HepG2 (cell line): ENCODE data around the gene L1CAM. TPM values are rescaled to one million over a fixed set of nuclear protein-coding genes. Genes with fewer than 3 reads are reported as not detected.

Experiments used
- ATAC-seq: fragments of 200-7000 bp; cut with Tn5 transposase; 3 replicates; pipeline ENCODE4 v1.9.1; 2020; ENCODE audit warnings: mild to moderate bottlenecking, moderate library complexity
- BruUV-seq: library from RNA; stranded (reverse); fragments of 400-500 nt; replicated peaks from 2 replicates; lab custom pipeline; 2021; lab: Mats Ljungman, UMichigan
- CTCF ChIA-PET: fragments of 300-600 bp; formaldehyde crosslinking; extraction: SDS; loops from one replicate; lab custom pipeline; 2021; ENCODE audit warnings: low total read pairs, inconsistent platforms, low intra/inter-chr PET ratio; lab: Yijun Ruan, JAX
- POLR2A ChIA-PET: fragments of 350-600 bp; sonication (Branson Sonifier 250); formaldehyde crosslinking; loops from one replicate; lab custom pipeline; 2020; ENCODE audit warnings: antibody characterized with exemption, inconsistent platforms; lab: Yijun Ruan, JAX
- DNase-seq: peaks from one replicate; pipeline ENCODE4 v3.0.0-alpha.2; 2015; ENCODE audit warnings: low spot score
- FAIRE-seq: peaks from 3 replicates; lab custom pipeline; 2011; peaks lifted over from hg19 to GRCh38; lab: Jason Lieb, UNC
- H2AFZ ChIP-seq: one replicate; pipeline ENCODE4 v1.6.1; 2011; ENCODE audit warnings: low read length, inconsistent platforms
- H3K27ac ChIP-seq: fragments of 300-600 bp; 3 replicates; pipeline ENCODE4 v1.8.0; 2011; ENCODE audit warnings: mixed run types, mild to moderate bottlenecking, mixed read lengths, low read length, inconsistent platforms; ENCODE audit not compliant: insufficient read depth; ENCODE audit errors: extremely low read length
- H3K27me3 ChIP-seq, 2 experiments: fragments of 200-600 bp in 1 of 2; 2 replicates in 1 of 2; 3 replicates in 1 of 2; pipeline versions ENCODE4 v1.6.0 to v1.8.0; 2011; ENCODE audit warnings: low read length in 2 of 2, mild to moderate bottlenecking in 2 of 2, moderate library complexity in 2 of 2, inconsistent platforms in 1 of 2; ENCODE audit not compliant: insufficient read depth in 2 of 2, control insufficient read depth in 1 of 2
- H3K36me3 ChIP-seq, 2 experiments: fragments of 200-600 bp in 1 of 2; replicated peaks in 1 of 2; 2 replicates in 1 of 2; 3 replicates in 1 of 2; pipeline versions ENCODE4 v1.5.1 to v1.8.0; 2011; ENCODE audit warnings: low read length in 2 of 2, inconsistent platforms in 1 of 2; ENCODE audit not compliant: insufficient read depth in 2 of 2, control insufficient read depth in 1 of 2
- H3K4me1 ChIP-seq: 2 replicates; pipeline ENCODE4 v1.5.1; 2012; ENCODE audit warnings: low read length, inconsistent platforms; ENCODE audit not compliant: insufficient read depth
- H3K4me2 ChIP-seq: 2 replicates; pipeline ENCODE4 v1.6.0; 2011; ENCODE audit warnings: low read depth, low read length, inconsistent platforms
- H3K4me3 ChIP-seq, 3 experiments: fragments of 200-600 bp in 1 of 3; sonication (generic), shearing (Covaris generic) in 1 of 3; replicated peaks in 1 of 3; 2 replicates each; pipeline ENCODE4 v1.5.1; 2011 to 2016; ENCODE audit warnings: low read length in 3 of 3, inconsistent platforms in 2 of 3, low read depth in 2 of 3, mild to moderate bottlenecking in 2 of 3, control low read depth in 1 of 3, mixed read lengths in 1 of 3; ENCODE audit not compliant: insufficient read depth in 1 of 3
- H3K79me2 ChIP-seq: one replicate; pipeline ENCODE4 v1.6.1; 2011; ENCODE audit warnings: low read length, inconsistent platforms; ENCODE audit not compliant: insufficient read depth
- H3K9ac ChIP-seq: 2 replicates; pipeline ENCODE4 v1.6.0; 2011; ENCODE audit warnings: mild to moderate bottlenecking, low read depth, low read length, inconsistent platforms; ENCODE audit not compliant: insufficient read depth
- H3K9me3 ChIP-seq: 2 replicates; pipeline ENCODE4 v1.5.1; 2012; ENCODE audit warnings: mild to moderate bottlenecking, low read length
- H4K20me1 ChIP-seq: 2 replicates; pipeline ENCODE4 v1.6.0; 2011; ENCODE audit warnings: inconsistent platforms, mild to moderate bottlenecking, low read length, moderate library complexity; ENCODE audit not compliant: insufficient read depth
- ARHGAP35 ChIP-seq: sonication (generic); formaldehyde crosslinking; IDR thresholded peaks from 2 replicates; pipeline ENCODE4 v1.9.0; 2022; ENCODE audit warnings: mild to moderate bottlenecking, inconsistent platforms, moderate library complexity, missing genetic modification reagents, borderline replicate concordance
- ATM ChIP-seq: fragments of 450-650 bp; IDR thresholded peaks from 2 replicates; pipeline ENCODE4 v1.7.1; 2017; ENCODE audit warnings: mild to moderate bottlenecking, borderline replicate concordance
- CHD2 ChIP-seq: IDR thresholded peaks from 2 replicates; pipeline ENCODE4 v1.6.1; 2011; ENCODE audit warnings: low read depth, low read length, improper control_type of control experiment
- MAF1 ChIP-seq: sonication (generic); formaldehyde crosslinking; IDR thresholded peaks from 2 replicates; pipeline ENCODE4 v1.5.0; 2020; ENCODE audit warnings: missing genetic modification reagents, borderline replicate concordance
- POLR2A ChIP-seq, 2 experiments: IDR thresholded peaks; 2 replicates each; pipeline ENCODE4 v1.6.1; 2011; ENCODE audit warnings: low read depth in 2 of 2, low read length in 2 of 2, mild to moderate bottlenecking in 1 of 2, moderate library complexity in 1 of 2; ENCODE audit not compliant: insufficient read depth in 1 of 2
- RARG ChIP-seq: sonication (generic); formaldehyde crosslinking; IDR thresholded peaks from 2 replicates; pipeline ENCODE4 v1.4.0; 2020; ENCODE audit warnings: low read depth, mild to moderate bottlenecking, missing genetic modification reagents
- SAP130 ChIP-seq: IDR thresholded peaks from 2 replicates; pipeline ENCODE4 v1.6.1; 2016; ENCODE audit warnings: low read depth
- SKI ChIP-seq: fragments of 450-650 bp; IDR thresholded peaks from one replicate; pipeline ENCODE4 v1.6.1; 2018; ENCODE audit warnings: mild to moderate bottlenecking; ENCODE audit not compliant: partially characterized antibody
- SMAD9 ChIP-seq: sonication (generic); formaldehyde crosslinking; IDR thresholded peaks from 2 replicates; pipeline ENCODE4 v1.5.1; 2020; ENCODE audit warnings: mild to moderate bottlenecking, missing genetic modification reagents
- TRIM22 ChIP-seq: fragments of 450-650 bp; IDR thresholded peaks from 2 replicates; pipeline ENCODE4 v1.6.1; 2017
- ZNF256 ChIP-seq: sonication (generic); formaldehyde crosslinking; conservative IDR thresholded peaks from 2 replicates; pipeline ENCODE4 v1.4.0; 2020; ENCODE audit warnings: missing genetic modification reagents
- ZNF510 ChIP-seq: sonication (generic); formaldehyde crosslinking; IDR thresholded peaks from 2 replicates; pipeline ENCODE4 v1.4.0; 2020; ENCODE audit warnings: low read depth, mild to moderate bottlenecking, missing genetic modification reagents
- ZNF567 ChIP-seq: sonication (generic); formaldehyde crosslinking; IDR thresholded peaks from 2 replicates; pipeline ENCODE4 v1.8.1; 2023; ENCODE audit warnings: mild to moderate bottlenecking, missing genetic modification reagents, borderline replicate concordance
- WGBS: methylation state at CpG from one replicate; pipeline ENCODE4 v1.1.6; 2017; ENCODE audit warnings: low lambda C conversion rate; 5-methylcytosine and 5-hydroxymethylcytosine counted together
- in situ Hi-C: cut with HindIII; loops from 2 replicates; pipeline ENCODE4 v1.10.0; 2017; ENCODE audit warnings: low pct_unique_long_range_greater_than_20kb; ENCODE audit not compliant: extremely low pct_ligation_motif_present
- intact Hi-C: fragments of 100-400 bp; cut with micrococcal nuclease; formaldehyde crosslinking; loops from one replicate; pipeline ENCODE4 v1.10.0; 2022; ENCODE audit not compliant: unreplicated experiment
- polyA plus RNA-seq, 8 experiments: library from polyadenylated mRNA; depleted of rRNA in 3 of 8; stranded (reverse) in 7 of 8; unstranded in 1 of 8; fragments of >200 nt; fragmentation: Illumina TruSeq in 4 of 8; extraction: Trizol in 4 of 8; gene quantifications; 2 replicates each; pipeline versions ENCODE4 v1.2.1 to v1.2.3, GENCODE V29; 2011 to 2016; ENCODE audit warnings: low read depth in 4 of 8, missing spikeins in 1 of 8, mixed read lengths in 1 of 8; ENCODE audit not compliant: insufficient read depth in 1 of 8
- total RNA-seq, 5 experiments: library from RNA; depleted of rRNA; stranded (reverse); fragments of >200 nt; fragmentation: Illumina TruSeq; extraction: Trizol; gene quantifications; 2 replicates each; pipeline ENCODE4 v1.2.3, GENCODE V29; 2016; ENCODE audit warnings: low read depth in 1 of 5
- TF ChIP-seq, protein P1 (sequence below): sonication (generic); formaldehyde crosslinking; IDR thresholded peaks from 2 replicates; pipeline ENCODE4 v1.4.0; 2020; ENCODE audit warnings: mild to moderate bottlenecking, missing genetic modification reagents, borderline replicate concordance
- TF ChIP-seq, protein P2 (sequence below): IDR thresholded peaks from 2 replicates; pipeline ENCODE4 v1.6.1; 2016; ENCODE audit warnings: low read depth, missing genetic modification reagents, missing compliant biosample characterization

The L1CAM gene
- total and polyA plus RNA-seq, 2 of the 13 experiments (the other 11 are each of a cell fraction or from before 2014, with no cell fraction given) = 1.4 to 2.0 TPM

- FAIRE-seq = no peak
- POLR2A ChIA-PET = no interaction called here
- TF ChIP-seq ZNF567 (no peak), POLR2A (IDR thresholded peaks at IDR 0.05; ENCODE audit: insufficient read depth in 1 of 2, low read depth in 2 of 2, low read length in 2 of 2) (no peak), ZNF510 (CRISPR knock-in tag) (no peak), SAP130 (no peak), MAF1 (CRISPR knock-in tag) (no peak), RARG (CRISPR knock-in tag) (no peak), SKI (no peak), CHD2 (no peak), ATM (no peak), ZNF256 (CRISPR knock-in tag) (no peak), TRIM22 (no peak), SMAD9 (CRISPR knock-in tag) (no peak), ARHGAP35 (CRISPR knock-in tag) (no peak)
- TF ChIP-seq, protein P1, sequence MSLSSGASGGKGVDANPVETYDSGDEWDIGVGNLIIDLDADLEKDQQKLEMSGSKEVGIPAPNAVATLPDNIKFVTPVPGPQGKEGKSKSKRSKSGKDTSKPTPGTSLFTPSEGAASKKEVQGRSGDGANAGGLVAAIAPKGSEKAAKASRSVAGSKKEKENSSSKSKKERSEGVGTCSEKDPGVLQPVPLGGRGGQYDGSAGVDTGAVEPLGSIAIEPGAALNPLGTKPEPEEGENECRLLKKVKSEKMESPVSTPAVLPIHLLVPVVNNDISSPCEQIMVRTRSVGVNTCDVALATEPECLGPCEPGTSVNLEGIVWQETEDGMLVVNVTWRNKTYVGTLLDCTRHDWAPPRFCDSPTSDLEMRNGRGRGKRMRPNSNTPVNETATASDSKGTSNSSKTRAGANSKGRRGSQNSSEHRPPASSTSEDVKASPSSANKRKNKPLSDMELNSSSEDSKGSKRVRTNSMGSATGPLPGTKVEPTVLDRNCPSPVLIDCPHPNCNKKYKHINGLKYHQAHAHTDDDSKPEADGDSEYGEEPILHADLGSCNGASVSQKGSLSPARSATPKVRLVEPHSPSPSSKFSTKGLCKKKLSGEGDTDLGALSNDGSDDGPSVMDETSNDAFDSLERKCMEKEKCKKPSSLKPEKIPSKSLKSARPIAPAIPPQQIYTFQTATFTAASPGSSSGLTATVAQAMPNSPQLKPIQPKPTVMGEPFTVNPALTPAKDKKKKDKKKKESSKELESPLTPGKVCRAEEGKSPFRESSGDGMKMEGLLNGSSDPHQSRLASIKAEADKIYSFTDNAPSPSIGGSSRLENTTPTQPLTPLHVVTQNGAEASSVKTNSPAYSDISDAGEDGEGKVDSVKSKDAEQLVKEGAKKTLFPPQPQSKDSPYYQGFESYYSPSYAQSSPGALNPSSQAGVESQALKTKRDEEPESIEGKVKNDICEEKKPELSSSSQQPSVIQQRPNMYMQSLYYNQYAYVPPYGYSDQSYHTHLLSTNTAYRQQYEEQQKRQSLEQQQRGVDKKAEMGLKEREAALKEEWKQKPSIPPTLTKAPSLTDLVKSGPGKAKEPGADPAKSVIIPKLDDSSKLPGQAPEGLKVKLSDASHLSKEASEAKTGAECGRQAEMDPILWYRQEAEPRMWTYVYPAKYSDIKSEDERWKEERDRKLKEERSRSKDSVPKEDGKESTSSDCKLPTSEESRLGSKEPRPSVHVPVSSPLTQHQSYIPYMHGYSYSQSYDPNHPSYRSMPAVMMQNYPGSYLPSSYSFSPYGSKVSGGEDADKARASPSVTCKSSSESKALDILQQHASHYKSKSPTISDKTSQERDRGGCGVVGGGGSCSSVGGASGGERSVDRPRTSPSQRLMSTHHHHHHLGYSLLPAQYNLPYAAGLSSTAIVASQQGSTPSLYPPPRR (CRISPR knock-in tag) = no peak
- TF ChIP-seq, protein P2, sequence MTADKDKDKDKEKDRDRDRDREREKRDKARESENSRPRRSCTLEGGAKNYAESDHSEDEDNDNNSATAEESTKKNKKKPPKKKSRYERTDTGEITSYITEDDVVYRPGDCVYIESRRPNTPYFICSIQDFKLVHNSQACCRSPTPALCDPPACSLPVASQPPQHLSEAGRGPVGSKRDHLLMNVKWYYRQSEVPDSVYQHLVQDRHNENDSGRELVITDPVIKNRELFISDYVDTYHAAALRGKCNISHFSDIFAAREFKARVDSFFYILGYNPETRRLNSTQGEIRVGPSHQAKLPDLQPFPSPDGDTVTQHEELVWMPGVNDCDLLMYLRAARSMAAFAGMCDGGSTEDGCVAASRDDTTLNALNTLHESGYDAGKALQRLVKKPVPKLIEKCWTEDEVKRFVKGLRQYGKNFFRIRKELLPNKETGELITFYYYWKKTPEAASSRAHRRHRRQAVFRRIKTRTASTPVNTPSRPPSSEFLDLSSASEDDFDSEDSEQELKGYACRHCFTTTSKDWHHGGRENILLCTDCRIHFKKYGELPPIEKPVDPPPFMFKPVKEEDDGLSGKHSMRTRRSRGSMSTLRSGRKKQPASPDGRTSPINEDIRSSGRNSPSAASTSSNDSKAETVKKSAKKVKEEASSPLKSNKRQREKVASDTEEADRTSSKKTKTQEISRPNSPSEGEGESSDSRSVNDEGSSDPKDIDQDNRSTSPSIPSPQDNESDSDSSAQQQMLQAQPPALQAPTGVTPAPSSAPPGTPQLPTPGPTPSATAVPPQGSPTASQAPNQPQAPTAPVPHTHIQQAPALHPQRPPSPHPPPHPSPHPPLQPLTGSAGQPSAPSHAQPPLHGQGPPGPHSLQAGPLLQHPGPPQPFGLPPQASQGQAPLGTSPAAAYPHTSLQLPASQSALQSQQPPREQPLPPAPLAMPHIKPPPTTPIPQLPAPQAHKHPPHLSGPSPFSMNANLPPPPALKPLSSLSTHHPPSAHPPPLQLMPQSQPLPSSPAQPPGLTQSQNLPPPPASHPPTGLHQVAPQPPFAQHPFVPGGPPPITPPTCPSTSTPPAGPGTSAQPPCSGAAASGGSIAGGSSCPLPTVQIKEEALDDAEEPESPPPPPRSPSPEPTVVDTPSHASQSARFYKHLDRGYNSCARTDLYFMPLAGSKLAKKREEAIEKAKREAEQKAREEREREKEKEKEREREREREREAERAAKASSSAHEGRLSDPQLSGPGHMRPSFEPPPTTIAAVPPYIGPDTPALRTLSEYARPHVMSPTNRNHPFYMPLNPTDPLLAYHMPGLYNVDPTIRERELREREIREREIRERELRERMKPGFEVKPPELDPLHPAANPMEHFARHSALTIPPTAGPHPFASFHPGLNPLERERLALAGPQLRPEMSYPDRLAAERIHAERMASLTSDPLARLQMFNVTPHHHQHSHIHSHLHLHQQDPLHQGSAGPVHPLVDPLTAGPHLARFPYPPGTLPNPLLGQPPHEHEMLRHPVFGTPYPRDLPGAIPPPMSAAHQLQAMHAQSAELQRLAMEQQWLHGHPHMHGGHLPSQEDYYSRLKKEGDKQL (CRISPR knock-in tag) = no peak
These were observed 7.6 kb downstream of the L1CAM start for GRCh38 chrX:153878345-153878744.

More at GRCh38 chrX:153878345-153878744, 7.6 kb downstream of the L1CAM start:
- no peaks in the 10 kb centered on the region for H3K9me3 ChIP-seq
- intact Hi-C loops = no loop called here
- no peak overlapping the region for H3K4me2 ChIP-seq
- CTCF ChIA-PET = no interaction called here
- no peaks in the 10 kb centered on the region for H3K27me3 ChIP-seq
- H2AFZ ChIP-seq = no peak overlapping the region
- no peak overlapping the region for H3K4me3 ChIP-seq
- no peaks in the 10 kb centered on the region for H4K20me1 ChIP-seq
- BruUV-seq = no TSS peak
- ATAC-seq = no peak
- in situ Hi-C loops = no loop called here
- H3K79me2 ChIP-seq = no peaks in the 10 kb centered on the region
- peaks cover 51% of the 10 kb centered on the region for H3K4me1 ChIP-seq
- H3K36me3 ChIP-seq = no peaks in the 10 kb centered on the region
- no peak overlapping the region for H3K9ac ChIP-seq
- 4% methylated on average over 3 of the region's 5 CpGs for WGBS
- no peak for DNase-seq
- H3K27ac ChIP-seq = no peak overlapping the region
